ENCODE data around the gene SLC13A5.

GRCh38 chr17:6701719-6702118 is 11.4 kb downstream of the SLC13A5 start:
- TF ChIP-seq CTCF (IDR thresholded peaks at IDR 0.05) (no peak), EP300 (IDR thresholded peaks at IDR 0.05) (no peak), POLR2A (IDR thresholded peaks at IDR 0.05) (no peak), POLR2AphosphoS5 (IDR thresholded peaks at IDR 0.05) (no peak)
